Fibroblast of skin of back (primary cell): ENCODE data around the gene MON2.
A peak's percentile ranks its signal among the peaks of the same experiment; 100 is the strongest.

Source experiments
- DNase-seq: peaks from one replicate; pipeline ENCODE4 v3.0.0-alpha.2; 2013

Gene MON2

DNA sequence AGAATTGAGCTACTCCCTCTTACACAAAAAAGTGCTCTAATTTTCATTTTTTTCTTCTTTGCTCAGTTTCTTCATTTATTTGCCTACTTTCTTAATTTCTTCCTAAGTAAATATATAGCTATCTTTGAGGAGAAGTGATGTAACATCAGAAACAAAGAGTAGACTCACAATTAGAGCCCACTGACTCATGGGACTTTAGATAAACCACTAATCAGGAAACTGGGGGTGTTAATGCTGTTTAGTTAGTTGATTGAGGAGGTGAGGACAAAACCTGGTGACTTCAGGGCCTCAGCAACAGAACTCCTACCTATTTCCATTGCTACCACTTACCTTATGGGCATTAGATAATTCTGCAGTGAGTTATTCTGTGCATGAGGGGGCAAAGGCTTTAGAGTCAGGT, 151.7 kb downstream of the MON2 start:
- no peak for DNase-seq

DNA sequence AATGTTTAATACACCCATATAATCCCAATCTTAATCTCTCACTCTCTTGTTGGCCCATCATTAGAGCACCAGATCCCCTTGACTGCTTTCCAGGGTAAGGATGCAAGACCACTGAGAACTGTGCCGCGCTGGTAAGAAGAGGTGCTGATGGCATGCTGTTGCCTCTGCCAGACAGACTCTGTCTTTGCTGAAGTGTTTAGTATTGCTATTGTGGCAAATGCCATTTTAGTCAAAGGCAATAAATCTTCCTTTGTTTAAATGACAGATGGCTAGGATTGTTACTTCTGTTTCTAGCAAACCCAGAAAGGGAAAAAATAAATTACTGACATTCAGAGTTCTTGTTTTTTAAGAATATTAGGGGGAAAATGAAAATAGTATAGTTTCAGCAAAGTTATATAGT, 152.3 kb downstream of the MON2 start:
- DNase-seq = no peak

DNA sequence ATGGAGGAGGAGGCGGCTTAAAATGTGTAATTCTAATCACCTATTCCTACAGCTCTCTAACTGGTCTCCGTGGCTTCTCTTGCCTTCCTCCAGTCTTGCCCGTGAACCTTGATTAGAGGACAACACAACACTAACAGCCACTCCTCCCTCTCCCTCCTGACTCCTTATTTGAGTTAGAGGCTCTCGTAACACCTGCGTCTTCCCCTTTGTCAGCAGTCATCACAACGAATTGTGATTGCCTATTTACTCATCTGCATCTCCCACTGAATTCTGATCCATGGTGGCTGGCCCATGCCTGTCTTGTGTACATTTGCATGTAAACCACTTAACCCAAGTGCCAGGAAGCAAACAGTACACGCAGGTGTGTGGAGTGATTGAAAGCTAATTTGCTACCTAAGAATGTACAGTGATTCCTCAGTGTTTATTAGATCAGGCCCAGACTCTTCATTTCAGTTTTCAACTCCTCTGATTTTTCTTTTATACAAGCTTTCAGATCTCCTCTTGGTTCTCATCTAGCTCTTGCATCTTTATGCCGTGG, 154.5 kb downstream of the MON2 start:
- DNase-seq = no peak

DNA sequence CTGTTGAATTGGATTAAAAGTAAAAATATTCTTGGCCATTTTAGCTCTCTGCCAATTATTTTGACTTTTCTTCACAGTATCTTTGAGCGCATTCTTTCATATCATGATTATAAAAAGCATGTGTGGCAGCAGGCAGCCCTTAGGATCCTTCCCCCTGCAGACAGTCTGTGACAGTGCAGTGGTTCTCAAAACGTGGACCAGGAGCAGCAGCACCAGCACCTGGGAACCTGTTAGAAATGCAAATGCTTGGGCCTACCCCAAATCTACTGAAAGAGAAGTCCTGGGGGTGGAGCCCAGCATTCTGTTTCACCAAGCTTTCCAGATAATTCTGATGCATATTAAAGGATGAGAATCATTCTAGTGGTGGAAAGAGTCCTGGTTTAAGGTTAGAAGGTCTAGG, 155.6 kb downstream of the MON2 start:
- no peak for DNase-seq

DNA sequence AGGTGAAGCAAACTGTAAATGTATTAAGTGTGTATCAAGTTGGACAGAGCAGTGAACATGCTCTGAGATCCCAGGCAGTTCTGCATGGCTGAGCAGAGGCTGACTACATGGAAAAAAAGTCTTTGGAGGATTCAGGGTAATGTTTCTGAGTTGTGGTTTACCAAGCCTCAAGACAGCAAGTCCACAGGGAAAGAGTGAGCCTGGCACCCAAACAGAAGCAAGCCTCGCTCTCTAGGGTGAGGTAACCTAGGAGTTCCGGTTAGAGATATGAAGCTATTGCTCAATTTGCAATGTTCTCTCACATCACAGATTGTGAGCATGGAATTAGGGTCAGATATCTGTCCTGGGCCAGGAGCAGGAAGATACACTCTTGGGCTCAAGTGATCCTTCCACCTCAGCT, 158.6 kb downstream of the MON2 start:
- no peak for DNase-seq

DNA sequence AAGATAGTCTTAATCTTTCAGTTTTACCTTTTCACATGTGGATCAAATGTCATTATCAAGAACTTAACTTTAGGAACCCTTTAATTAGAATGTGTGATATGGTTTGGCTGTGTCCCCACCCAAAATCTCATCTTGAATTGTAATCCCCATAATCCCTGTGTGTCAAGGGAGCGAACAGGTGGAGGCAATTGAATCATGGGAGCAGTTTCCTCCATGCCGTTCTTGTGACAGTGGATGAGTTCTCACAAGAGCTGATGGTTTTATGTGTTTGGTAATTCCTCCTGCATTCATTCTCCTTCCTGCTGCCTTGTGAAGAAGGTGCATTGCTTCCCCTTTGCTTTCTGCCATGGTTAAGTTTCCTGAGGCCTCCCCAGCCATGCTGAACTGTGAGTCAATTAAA, 160.6 kb downstream of the MON2 start:
- DNase-seq = no peak

DNA sequence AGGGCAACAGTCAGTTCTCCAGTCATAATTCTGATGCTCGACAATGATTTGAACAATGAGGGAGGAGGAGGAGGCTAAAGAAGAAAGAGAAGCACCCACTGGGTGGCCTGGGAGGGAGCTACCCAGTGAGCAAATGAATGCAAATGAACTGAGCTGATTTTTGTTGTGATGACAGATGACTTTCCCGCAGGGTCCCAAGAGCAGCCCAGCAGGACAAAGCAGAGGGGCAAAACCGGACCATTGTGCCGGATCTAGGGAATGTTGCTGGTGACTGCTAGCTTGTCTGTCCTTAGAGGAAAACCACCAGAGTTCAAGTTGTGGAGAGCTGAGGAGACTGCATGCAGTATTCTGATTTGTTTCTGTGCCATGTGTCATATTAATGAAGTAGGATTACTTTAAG, 162.8 kb downstream of the MON2 start:
- DNase-seq = no peak

DNA sequence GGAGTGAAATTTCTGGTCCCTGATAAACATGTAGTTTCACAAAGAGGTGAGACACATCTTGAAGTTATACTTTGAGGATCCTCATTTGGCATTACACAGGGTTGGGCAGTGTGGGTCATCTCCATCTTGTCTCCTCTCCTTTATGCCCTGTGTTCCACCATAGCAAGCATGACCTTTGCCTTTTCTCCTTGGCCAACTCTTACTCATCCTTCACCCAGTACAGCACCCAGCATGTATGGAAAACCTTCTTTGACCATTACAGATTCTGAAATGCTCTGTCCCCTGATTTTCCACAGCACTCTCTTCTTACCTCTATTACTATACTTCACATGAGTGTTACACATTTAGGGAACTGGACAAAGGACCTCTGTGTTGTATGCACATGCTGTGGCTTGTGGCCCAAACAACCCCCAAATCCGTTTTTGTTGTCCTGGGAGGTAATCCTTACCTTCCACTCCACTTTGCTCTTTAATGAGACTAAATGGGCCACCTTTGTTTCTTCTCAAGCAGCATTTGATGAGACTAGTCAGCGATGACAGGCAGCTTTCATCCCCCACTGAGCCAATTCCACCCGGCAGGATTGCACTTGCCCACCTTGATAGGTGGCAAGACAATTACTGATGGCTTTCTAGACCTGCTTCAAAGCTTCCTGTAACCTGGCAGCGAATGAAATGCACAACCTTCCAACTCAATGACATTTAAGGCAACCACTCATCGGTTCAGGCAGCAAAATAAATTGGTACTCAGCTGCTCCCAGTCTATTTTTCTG, 163.5 kb downstream of the MON2 start:
- no peak for DNase-seq

DNA sequence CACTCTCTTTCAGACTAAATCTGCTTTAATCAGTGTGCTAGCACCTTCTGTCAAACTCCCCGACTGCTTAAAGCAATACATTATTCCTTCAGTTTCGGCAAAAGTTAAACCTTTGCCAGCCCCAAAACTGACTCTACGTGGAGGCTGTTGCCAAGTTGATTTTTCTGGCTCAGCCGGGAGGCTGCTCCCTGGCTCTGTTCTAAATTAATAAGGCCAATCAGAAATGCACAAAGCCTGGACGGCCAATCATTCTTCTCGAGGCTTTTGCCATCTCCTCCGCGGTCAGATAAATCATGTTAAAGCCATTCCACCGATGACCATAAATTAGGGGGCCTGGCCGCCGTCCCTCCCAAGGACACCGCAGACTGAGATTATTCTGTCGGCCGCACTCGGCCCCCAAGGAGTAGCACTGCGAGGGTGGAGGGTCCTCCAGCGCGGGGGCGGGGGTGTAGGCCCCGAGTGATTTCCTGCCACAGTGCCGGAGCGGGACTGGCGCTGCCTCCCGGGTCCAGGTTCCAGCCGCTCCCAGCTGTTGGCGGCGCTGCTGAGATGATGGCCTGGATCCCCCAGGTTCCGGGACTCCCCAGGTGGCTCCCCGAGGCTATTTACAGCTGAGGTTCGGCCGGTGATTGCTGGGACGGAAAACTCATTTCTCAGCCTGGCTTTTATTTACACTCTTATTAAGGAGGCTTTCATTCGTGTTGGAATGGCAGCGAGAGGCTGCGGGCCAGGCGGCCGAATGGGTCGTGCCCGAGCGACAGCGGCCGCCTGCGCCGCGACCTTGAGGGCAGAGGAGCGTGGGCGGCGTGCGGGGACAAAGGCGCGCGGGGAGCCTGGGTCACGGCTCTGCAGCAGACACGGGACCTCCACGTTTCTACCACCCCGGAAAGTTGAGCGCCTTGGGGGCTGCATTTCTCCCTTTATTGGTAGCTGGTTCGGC, 165.1 kb downstream of the MON2 start:
- peak; percentile 78 for DNase-seq

DNA sequence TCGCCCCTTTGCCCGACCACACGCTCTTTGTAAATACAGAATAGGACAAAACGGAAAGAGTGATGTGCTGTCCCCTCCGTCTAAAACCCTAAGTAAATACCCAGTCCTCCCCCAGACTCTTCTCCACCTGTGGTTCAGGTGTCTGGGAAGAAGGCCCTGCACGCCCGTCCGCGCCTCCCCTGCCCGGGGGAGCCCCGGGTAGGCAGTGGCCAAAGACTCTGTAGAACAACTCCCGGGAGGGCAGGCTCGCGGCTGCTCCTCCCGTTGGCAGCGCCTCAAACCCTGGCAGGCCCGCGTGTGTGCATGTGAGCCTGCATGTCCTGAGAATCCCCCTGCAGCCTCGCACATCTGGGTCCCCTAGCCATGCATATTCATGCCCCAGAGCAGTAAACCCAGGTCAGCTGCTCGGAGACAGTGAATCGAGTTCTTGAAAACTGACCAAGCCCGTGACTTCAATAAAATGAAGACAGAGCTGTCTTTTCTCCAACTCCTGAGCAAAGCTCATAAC, 165.8 kb downstream of the MON2 start:
- DNase-seq = peak; percentile 32

DNA sequence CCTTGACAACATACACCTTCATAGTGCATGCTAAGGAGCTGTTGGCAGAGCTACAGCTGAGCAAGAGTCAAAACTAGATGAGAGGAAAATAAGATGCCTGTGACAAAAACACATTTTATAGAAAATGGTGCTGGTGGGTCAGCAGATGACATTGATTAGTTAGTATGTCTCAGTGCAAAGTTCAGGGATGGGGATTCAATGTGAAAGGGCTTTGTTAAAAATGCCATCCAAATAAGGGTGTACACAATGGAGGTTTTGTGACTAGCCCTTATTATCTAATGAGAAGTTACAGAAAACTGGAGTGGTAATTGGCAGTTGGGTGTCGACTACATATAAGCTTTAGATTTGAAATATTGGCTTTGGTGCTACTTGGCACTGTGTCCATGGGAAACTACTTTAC, 169.0 kb downstream of the MON2 start:
- DNase-seq = no peak

DNA sequence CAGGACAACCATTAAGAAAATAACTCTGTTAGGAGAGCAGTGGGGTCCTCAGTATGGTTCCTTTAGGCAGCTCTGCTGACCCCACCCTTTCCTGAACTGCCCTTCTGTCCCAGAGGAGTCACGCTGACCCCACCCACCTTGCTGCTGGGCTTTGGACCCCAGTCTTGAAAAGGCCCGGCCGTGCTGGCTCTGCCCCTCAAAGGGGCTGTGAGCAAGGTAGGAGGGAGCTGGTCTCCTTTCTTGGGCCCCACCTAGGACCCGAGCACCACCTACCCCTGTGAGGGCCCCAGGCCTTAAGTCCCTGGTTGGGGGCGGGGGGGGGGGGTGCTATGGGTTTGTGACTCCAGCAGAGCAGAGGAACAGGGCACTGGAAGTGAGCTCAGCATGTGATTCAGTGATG, 171.1 kb downstream of the MON2 start:
- DNase-seq = no peak

DNA sequence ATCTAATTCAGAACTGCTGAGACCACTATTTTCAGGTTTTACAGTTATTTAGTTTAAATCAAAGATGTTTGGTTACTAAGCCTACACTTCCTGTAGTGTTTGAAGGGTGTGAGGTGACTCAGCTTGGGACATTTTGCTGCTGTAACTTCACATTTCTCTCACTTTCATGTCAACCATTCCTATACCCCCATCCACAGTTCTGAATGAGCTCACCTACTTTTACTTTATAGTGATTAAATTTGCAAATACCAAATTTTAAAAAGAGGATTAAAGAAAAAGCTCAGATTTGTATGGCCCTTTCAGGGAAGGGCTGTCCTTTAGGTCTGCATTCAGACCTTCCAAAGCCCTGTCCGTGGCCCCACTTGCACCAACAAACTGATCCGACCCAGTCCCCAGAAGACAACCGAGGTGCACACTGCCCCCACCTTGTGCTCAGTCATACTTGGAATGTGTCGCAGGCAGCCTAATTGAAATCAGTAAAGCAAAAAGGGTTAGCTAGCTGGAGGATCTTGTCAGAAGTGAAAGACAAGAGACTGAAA, 174.4 kb downstream of the MON2 start:
- peak; percentile 72 for DNase-seq

DNA sequence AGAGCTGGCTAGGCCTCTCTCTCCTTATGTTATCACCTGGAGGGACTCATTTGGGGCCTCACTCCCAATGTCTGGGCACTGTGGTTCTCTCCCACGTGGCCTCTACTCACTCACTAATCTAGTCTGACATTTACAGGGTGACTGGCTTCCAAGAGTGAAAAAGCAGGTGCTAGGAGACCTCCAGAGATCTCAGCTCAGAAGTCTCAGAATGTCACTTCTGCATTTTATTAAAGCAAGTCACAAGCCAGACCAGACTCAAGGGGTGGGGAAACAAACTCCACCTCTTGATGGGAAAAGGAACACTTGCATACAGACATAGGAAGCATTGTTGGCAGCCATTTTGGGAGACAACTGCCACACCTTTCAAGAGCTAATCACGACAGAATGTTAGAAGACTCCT, 175.9 kb downstream of the MON2 start:
- DNase-seq = no peak

DNA sequence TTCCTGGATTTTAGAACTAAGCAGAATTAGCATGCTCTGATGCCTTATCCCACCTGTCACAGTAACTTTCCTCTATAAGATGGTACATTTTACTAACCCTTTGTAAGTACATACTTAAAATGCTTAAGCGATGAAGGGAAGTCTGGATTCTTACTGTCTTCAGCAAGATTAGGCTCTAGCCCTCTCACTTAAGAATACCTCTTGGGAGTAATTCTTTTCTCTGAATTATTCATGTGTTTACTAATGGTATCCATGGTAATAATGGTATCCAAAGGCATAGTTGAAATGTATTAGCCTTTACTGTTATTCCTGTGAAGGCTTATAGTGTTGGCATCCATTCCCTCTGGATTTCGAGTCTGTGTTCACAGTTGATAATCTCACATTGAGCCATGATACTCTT, 176.9 kb downstream of the MON2 start:
- peak; percentile 77 for DNase-seq

DNA sequence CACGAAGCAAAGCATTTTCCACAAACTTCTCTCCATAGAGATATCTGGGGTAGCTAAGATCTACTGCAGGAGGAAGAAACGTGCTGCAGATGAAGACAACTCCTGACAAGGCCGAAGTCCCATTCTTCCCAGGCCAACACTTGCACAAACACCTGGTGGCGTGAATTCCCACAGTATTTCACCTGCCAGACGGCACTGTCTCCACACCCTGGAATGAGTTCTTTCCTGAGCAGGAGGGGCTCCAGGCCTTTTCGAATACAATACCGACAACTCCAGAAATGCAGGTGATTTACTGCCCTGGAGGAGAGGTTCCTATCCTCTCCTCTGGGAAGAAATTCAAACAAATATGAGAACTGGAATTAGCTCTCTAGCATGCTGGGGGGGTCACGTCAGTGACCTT, 179.9 kb downstream of the MON2 start:
- DNase-seq = no peak

DNA sequence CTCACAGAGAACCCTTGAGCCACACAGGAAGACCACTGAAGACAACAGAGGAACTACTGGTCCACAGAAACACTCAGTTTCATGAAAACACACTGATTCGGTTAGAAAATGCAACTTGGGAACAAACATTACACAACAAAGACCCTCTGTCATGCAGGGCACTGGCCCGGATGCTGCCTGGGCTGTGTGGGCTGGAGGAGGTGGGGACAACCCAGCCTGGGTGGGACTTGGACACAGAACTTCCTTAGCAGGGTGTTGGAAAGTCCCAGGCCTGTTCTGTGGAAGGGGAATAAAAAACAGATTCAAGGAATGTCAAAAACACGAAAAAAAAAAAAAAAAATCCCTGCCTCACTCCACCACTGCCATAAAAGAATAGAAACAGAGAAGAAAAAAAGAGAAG, 181.0 kb downstream of the MON2 start:
- no peak for DNase-seq

DNA sequence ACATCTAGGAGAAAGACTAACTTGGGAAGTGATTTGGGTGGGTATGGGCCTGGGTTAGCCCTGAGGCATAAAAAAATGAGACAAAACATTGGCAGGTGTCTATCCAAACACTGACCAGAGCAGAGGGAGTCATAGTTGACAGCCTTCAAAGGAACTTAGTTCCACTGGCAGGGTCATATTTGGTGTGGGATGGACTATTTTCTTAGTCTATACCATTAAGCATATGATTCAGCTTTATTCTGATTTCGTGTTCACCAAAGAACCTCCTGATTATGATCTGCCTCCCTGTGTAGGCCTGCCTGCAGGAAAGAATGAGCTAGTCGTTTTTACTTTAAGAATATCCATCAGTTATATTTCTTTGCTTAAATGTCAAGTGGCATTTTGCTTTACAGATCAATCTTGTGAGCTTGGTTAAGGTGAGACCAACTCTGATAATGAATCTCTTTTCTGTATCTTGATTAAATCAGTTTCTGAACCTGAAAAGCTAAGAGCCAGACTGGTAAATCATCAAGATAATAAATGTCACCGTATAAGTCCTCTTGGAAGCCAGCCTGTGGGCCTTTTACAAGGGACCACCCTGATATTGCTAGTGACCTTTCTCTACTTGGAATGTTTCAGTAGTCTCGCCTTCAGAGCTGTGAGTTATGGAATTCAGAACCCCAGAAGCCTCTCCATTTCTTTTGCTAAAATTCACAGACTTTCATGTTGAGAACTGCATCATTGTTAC, 182.9 kb downstream of the MON2 start:
- no peak for DNase-seq
